Esophagus (tissue), 2 donors: ENCODE results near the gene DUSP3. TPM values are rescaled to one million over a fixed set of nuclear protein-coding genes. Genes with fewer than 3 reads are reported as not detected.

ENCODE experiments used
- H3K27ac ChIP-seq, 2 donors: one replicate each; pipeline ENCODE4 v1.5.1; 2013; ENCODE audit warnings: low read depth in 2 of 2, mild to moderate bottlenecking in 2 of 2, inconsistent platforms in 1 of 2, low read length in 1 of 2, moderate library complexity in 1 of 2
- H3K27me3 ChIP-seq, 2 donors: one replicate each; pipeline ENCODE4 v1.6.1; 2013; ENCODE audit warnings: low read length in 2 of 2, control low read depth in 1 of 2, mild to moderate bottlenecking in 1 of 2; ENCODE audit not compliant: insufficient read depth in 2 of 2, control insufficient read depth in 1 of 2
- H3K36me3 ChIP-seq, 2 donors: one replicate each; pipeline ENCODE4 v1.6.1; 2013; ENCODE audit warnings: low read length in 1 of 2; ENCODE audit not compliant: control insufficient read depth in 2 of 2, insufficient read depth in 2 of 2
- H3K4me1 ChIP-seq, 2 donors: one replicate each; pipeline ENCODE4 v1.6.1; 2013; ENCODE audit warnings: low read length in 1 of 2; ENCODE audit not compliant: control insufficient read depth in 2 of 2, insufficient read depth in 2 of 2
- H3K4me3 ChIP-seq, 2 donors: one replicate each; pipeline ENCODE4 v1.5.1; 2013; ENCODE audit warnings: low read length in 2 of 2, mild to moderate bottlenecking in 2 of 2, low read depth in 1 of 2, moderate library complexity in 1 of 2
- H3K9me3 ChIP-seq, 2 donors: one replicate each; pipeline ENCODE4 v1.6.1; 2013; ENCODE audit warnings: mild to moderate bottlenecking in 2 of 2, low read depth in 1 of 2, low read length in 1 of 2, moderate library complexity in 1 of 2; ENCODE audit not compliant: control insufficient read depth in 2 of 2, insufficient read depth in 1 of 2
- WGBS, 2 donors: extraction: QIAGEN DNeasy Blood & Tissue Kit; methylation state at CpG; one replicate each; pipeline ENCODE4 v1.1.7; 2013; 5-methylcytosine and 5-hydroxymethylcytosine counted together
- polyA plus RNA-seq, 2 donors: library from polyadenylated mRNA; stranded (reverse); fragments of 200-250 nt; gene quantifications; one replicate each; pipeline ENCODE4 v1.2.3, GENCODE V29; 2013
- donor health status: healthy with polysubstance abuse.
- donor health status: Bipolar disorder and iron deficiency.

The DUSP3 gene
- polyA plus RNA-seq, 2 donors = 29.4 to 56.8 TPM

DNA sequence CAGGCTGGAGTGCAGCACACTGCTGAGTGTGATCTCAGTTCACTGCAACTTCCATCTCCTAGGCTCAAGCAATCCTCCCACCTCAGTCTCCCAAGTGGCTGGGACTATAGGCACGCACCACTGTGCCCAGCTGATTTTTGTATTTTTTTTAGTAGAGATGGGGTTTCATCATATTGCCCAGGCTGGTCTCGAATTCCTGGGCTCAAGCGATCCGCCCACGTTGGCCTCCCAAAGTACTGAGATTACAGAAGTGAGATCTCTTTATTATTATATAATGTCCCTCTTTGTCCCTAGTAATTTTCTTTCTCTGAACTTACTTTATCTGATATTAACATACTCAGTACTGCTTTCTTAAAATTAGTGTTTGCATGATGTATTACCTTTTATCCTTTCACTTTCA is 9.8 kb upstream of the DUSP3 start:
- Histone ChIP-seq H3K27ac (no peak overlapping the region), H3K36me3 (no peaks in the 10 kb centered on the region), H3K4me3 (no peak overlapping the region), H3K27me3 (no peaks in the 10 kb centered on the region), H3K9me3 (no peaks in the 10 kb centered on the region), H3K4me1 (no peaks in the 10 kb centered on the region)
- 81 to 92% methylated on average over 5 of the region's 5 CpGs for WGBS, 2 donors

DNA sequence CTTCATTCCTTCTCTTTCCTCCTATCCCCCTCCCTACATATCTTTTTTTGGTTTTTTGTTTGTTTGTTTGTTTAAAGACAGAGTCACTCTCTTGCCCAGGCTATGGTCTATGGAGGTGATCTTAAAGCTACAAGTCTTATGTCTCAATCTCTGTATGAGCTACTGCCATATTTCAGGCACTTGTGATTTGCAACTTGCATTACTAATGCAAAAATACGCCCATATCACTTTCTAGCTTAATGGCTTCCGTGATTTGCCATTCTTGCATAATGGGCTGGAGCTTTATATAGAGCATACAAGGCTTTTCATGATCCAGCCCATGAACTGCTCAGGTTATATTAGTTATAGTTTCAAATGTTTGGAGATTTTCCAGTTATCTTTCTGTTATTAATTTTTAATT is 9.0 kb upstream of the DUSP3 start:
- WGBS, 2 donors = 69 to 77% methylated on average over 2 of the region's 2 CpGs
- Histone ChIP-seq H3K36me3 (no peaks in the 10 kb centered on the region), H3K4me1 (no peaks in the 10 kb centered on the region), H3K9me3 (no peaks in the 10 kb centered on the region), H3K27ac (no peak overlapping the region), H3K27me3 (no peaks in the 10 kb centered on the region), H3K4me3 (no peak overlapping the region)

GRCh38 chr17:43784628-43785101 is 5.9 kb upstream of the DUSP3 start:
- no peaks in the 10 kb centered on the region for H3K4me1 ChIP-seq
- H3K27me3 ChIP-seq = no peaks in the 10 kb centered on the region
- H3K4me3 ChIP-seq = no peak overlapping the region
- H3K9me3 ChIP-seq = no peaks in the 10 kb centered on the region
- H3K36me3 ChIP-seq = no peaks in the 10 kb centered on the region
- no peak overlapping the region for H3K27ac ChIP-seq
- 71 to 74% methylated on average over 5 of the region's 5 CpGs for WGBS, 2 donors

DNA sequence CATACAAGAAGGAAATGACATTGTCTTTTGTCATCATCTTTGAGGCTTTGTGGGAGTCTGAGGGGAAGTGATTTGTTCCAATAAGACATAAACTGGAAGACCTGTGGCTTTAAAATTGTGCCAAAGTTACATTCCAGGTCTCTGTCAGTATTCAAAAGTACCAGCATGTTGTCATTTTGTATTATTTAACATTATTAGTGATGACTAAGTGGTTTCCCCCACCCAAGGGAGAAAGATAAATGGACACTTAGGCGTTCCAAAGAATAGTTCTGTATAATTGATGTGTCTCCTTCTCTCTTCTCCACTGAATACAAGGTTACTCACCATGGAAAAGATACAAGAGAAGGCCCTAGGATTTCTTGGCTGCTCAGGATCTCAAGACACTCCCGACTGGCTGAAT is 5.3 kb upstream of the DUSP3 start:
- no peaks in the 10 kb centered on the region for H3K27me3 ChIP-seq
- no peak overlapping the region for H3K4me3 ChIP-seq
- H3K9me3 ChIP-seq = no peaks in the 10 kb centered on the region
- 73 to 77% methylated on average over 2 of the region's 2 CpGs for WGBS, 2 donors
- H3K27ac ChIP-seq = no peak overlapping the region
- peaks cover 0 to 2% of the 10 kb centered on the region in 2 donors for H3K4me1 ChIP-seq
- H3K36me3 ChIP-seq = no peaks in the 10 kb centered on the region

- 83 to 84% methylated on average over 15 of the region's 15 CpGs for WGBS, 2 donors
- H3K27ac ChIP-seq = no peak overlapping the region
- peaks cover 0 to 2% of the 10 kb centered on the region in 2 donors for H3K4me1 ChIP-seq
- H3K4me3 ChIP-seq = no peak overlapping the region
- no peaks in the 10 kb centered on the region for H3K9me3 ChIP-seq
- no peaks in the 10 kb centered on the region for H3K27me3 ChIP-seq
- no peaks in the 10 kb centered on the region for H3K36me3 ChIP-seq
Observed at GRCh38 chr17:43782913-43783680, 4.3 kb upstream of the DUSP3 start.

- no peaks in the 10 kb centered on the region for H3K27me3 ChIP-seq
- H3K9me3 ChIP-seq = no peaks in the 10 kb centered on the region
- H3K4me3 ChIP-seq = peak within 1 kb of the TSS; percentile 69 to 92
- H3K4me1 ChIP-seq = peaks cover 2 to 6% of the 10 kb centered on the region in 2 donors
- H3K27ac ChIP-seq = peak within 1 kb of the TSS in 1 of 2 donors; percentile 86
- 61 to 68% methylated on average over 7 of the region's 7 CpGs for WGBS, 2 donors
- H3K36me3 ChIP-seq = peaks cover 0 to 3% of the 10 kb centered on the region in 2 donors
Observed at GRCh38 chr17:43780135-43780534, 1.4 kb upstream of the DUSP3 start, which contains the start of gene CFAP97D1. TSS of gene CFAP97D1 (plus strand) at chr17:43780435. CDS start at chr17:43780463, 28 bp downstream.

GRCh38 chr17:43779145-43780125 is 658 bp upstream of the DUSP3 start:
- 8% methylated on average over 26 of the region's 26 CpGs for WGBS, 2 donors
- peaks cover 2 to 6% of the 10 kb centered on the region in 2 donors for H3K4me1 ChIP-seq

DNA sequence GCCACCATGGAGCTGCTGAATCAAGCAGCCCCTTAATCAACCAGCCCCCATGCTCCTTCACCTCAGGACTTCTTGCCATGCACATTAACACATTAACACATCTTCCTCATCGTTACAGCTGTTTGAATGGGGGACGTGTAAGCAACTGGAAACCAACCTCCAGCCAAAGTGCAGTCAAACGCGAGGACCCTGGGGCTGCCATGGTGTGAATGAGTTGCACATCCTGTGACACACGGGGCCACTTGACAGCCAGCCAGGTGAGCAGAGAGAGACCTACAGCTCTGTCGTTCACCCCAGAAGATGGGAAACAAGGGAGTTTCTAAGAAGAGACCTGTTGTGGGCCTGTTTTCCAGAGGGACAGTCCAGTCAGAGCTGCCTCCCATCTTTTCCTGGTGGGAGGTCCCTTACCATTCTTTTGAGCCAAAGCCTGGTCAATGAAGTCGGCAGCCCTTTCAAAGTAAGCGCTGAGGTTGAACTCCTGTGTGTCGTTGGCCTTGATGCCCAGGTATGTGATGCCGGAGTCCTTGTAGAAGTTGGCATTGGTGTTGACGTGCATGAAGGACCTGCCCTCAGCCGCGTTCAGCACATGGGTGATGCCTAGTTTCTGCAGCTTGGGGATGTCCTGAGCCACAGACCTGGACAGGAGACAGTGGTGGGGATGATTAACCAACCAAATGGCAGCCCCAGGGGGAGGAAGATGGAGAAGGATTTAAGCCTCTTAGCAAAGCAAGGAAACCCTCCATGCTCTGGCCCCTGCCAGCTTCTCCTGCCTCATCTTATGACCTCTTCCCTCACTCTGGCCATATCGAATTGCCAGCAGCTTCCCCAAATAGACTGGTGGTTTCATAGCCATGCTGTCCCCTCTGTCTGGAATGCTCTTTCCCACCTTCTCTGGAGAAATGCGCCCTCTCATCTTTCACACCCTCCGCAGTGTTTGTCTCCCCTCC is 4.2 kb downstream of the DUSP3 start:
- Histone ChIP-seq H3K4me1 (peaks cover 5 to 6% of the 10 kb centered on the region in 2 donors), H3K4me3 (no peak overlapping the region), H3K36me3 (peaks cover 7 to 24% of the 10 kb centered on the region in 2 donors), H3K27ac (no peak overlapping the region), H3K27me3 (no peaks in the 10 kb centered on the region), H3K9me3 (no peaks in the 10 kb centered on the region)
- 91 to 93% methylated on average over 16 of the region's 16 CpGs for WGBS, 2 donors

More at GRCh38 chr17:43779145-43780125, 658 bp upstream of the DUSP3 start:
- Histone ChIP-seq H3K4me3 (peak overlapping the region; percentile 69 to 92), H3K27me3 (no peaks in the 10 kb centered on the region), H3K9me3 (no peaks in the 10 kb centered on the region), H3K27ac (peak overlapping the region; percentile 86 to 93), H3K36me3 (peaks cover 0 to 7% of the 10 kb centered on the region in 2 donors)
